Astrocyte of the cerebellum (primary cell): Measurements from ENCODE around the gene CDH12.

Experiments used
- DNase-seq: peaks from one replicate; pipeline ENCODE4 v3.0.0-alpha.2; 2011; ENCODE audit warnings: low read depth
- H3K4me3 ChIP-seq: 2 replicates; pipeline ENCODE4 v1.5.1; 2011; ENCODE audit warnings: mild to moderate bottlenecking, low read depth, low read length, moderate library complexity
- in situ Hi-C: cut with HindIII; loops from 2 replicates; pipeline ENCODE4 v1.10.0; 2017; ENCODE audit warnings: low sequenced_read_pairs
- TF ChIP-seq, protein P1 (sequence below): IDR thresholded peaks from 2 replicates; pipeline ENCODE4 v1.5.1; 2012; ENCODE audit warnings: low read length, low read depth, moderate library complexity, mild to moderate bottlenecking; ENCODE audit errors: missing control alignments

The CDH12 gene

DNA sequence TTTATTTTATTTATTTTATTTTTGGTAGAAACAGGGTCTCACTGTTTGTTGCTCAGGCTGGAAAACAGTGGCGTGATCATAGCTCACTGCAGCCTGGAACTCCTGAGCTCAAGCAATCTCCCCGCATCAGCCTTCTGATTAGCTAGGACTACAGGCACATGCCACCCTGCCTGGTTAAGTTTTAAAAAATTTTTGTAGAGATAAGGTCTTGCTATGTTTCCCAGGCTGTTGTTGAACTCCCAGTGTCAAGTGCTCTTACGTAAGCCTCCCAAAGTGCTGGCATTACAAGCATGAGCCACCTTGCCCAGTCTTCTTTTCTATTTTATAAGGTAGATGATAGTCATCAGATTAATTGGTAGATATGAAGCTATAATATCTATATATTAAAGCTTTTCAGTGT lies 382.7 kb downstream of the CDH12 start:
- TF ChIP-seq, protein P1, sequence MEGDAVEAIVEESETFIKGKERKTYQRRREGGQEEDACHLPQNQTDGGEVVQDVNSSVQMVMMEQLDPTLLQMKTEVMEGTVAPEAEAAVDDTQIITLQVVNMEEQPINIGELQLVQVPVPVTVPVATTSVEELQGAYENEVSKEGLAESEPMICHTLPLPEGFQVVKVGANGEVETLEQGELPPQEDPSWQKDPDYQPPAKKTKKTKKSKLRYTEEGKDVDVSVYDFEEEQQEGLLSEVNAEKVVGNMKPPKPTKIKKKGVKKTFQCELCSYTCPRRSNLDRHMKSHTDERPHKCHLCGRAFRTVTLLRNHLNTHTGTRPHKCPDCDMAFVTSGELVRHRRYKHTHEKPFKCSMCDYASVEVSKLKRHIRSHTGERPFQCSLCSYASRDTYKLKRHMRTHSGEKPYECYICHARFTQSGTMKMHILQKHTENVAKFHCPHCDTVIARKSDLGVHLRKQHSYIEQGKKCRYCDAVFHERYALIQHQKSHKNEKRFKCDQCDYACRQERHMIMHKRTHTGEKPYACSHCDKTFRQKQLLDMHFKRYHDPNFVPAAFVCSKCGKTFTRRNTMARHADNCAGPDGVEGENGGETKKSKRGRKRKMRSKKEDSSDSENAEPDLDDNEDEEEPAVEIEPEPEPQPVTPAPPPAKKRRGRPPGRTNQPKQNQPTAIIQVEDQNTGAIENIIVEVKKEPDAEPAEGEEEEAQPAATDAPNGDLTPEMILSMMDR, result no peak
- in situ Hi-C loops, result no loop called here
- no peak overlapping the region for H3K4me3 ChIP-seq
- DNase-seq, result no peak

DNA sequence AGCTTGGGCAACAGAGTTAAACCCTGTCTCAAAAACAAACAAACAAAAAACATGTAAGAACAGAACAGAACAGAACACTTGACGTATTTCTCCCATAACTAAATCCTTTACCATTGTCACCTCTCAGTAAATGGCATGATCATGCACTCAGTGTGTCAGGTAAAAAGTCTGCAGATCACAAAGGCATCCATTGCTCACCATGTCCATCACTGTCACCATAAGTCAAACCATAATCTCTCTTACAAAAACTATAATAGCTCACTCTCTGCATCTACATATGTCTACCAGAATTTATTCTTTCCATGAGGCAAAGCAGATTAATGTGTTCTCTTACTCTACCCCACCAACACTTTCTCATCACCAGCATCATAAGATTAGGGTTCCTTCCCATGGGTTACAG lies 387.5 kb downstream of the CDH12 start:
- no peak overlapping the region for H3K4me3 ChIP-seq
- no peak for DNase-seq
- TF ChIP-seq, protein P1, result no peak
- in situ Hi-C loops, result no loop called here

DNA sequence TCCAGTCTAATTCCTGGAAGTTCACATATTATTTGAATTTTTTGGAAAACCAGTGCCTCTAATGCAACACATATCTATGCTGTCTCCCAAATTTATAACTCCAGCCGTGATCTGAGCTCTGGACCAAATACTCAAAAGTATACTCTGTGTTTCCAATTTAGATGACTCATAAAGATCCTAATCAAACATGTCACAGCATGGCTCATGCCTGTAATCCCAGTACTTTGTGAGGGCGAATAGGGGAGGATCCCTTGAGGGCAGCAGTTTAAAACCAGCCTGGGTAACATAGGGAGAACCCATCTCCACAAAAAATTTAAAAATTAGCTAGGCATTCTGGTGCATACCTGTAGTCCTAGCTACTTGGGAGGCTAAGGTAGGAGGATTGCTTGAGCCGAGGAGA lies 388.0 kb downstream of the CDH12 start:
- H3K4me3 ChIP-seq, result no peak overlapping the region
- TF ChIP-seq, protein P1, result no peak
- in situ Hi-C loops, result no loop called here
- no peak for DNase-seq

DNA sequence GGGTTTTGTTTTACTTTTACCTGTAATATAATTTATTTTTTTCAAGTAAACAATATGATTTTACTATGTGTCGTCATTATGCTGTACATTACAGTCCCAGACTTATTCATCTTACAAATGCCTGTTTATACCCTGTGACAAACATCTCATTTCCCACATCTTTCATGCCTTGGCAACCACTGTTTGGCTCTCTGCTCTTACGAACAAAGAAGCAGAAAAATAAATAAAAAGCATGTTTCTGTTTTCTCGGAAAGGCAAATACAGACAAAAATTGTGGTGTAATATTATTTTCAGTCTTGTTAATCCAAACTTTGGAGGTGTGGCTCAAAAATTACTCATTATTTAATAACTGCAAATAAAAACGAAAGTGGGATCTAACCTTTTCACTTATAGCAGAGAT lies 393.0 kb downstream of the CDH12 start:
- TF ChIP-seq, protein P1, result no peak
- in situ Hi-C loops, result no loop called here
- DNase-seq, result no peak
- no peak overlapping the region for H3K4me3 ChIP-seq

DNA sequence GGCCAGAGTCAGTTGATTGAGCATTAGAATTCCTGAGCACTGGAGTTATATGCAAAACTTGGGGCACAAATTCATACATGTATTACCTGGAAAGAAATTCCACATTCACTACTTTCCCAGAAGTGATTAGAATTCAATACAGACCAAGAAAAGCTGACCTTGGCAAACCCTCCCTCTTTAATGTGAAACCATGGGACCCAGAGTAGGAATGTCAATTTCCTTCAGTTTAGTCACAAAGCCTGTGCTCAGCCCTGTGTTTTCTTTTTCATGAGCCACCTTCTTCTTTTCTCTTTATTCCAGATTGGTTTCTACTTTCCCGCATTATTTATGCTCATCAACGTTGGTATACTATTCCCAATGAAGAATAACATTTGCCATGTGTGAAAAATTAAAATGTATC lies 420.2 kb downstream of the CDH12 start:
- TF ChIP-seq, protein P1, result no peak
- DNase-seq, result no peak
- in situ Hi-C loops, result no loop called here
- no peak overlapping the region for H3K4me3 ChIP-seq

DNA sequence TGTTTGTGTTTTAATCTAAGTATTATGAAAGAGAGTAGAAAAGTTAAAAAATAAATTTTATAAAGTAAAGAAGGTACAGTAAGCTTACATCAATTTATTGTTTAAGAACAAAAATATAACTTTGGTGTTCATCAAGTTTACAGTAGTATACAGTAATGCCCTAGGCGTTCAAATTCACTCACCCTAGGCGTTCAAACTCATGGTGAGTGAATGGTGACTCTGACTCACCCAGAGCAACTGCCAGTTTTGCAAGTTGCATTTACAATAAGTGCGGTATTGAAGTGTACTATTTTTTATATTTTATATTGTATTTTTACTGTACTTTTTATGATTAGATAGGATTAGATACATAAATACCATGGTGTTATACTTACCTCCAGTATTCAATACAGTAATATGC lies 421.3 kb downstream of the CDH12 start:
- no peak overlapping the region for H3K4me3 ChIP-seq
- TF ChIP-seq, protein P1, result no peak
- no peak for DNase-seq
- in situ Hi-C loops, result no loop called here

DNA sequence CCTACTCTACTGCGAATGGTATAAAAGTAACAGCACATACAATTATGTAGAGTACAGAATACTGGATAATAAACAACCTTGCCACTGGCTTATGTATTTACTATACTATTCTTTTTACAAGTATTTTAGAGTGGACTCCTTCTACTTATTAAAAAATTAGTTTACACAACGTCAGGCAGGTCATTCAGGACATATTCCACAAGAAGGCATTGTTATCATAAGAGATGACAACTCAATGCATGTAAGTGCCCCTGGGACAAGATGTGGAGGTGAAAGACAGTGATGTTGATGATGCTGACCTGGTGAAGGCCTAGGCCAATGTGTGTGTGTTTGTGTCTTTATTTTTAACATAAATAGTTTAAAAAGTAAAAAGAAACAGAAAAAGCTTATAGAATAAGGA lies 421.7 kb downstream of the CDH12 start:
- H3K4me3 ChIP-seq, result no peak overlapping the region
- TF ChIP-seq, protein P1, result no peak
- no peak for DNase-seq
- in situ Hi-C loops, result no loop called here
